ENCODE measurements around the gene PCOLCE2.

Gene PCOLCE2, protein sequence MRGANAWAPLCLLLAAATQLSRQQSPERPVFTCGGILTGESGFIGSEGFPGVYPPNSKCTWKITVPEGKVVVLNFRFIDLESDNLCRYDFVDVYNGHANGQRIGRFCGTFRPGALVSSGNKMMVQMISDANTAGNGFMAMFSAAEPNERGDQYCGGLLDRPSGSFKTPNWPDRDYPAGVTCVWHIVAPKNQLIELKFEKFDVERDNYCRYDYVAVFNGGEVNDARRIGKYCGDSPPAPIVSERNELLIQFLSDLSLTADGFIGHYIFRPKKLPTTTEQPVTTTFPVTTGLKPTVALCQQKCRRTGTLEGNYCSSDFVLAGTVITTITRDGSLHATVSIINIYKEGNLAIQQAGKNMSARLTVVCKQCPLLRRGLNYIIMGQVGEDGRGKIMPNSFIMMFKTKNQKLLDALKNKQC

DNA sequence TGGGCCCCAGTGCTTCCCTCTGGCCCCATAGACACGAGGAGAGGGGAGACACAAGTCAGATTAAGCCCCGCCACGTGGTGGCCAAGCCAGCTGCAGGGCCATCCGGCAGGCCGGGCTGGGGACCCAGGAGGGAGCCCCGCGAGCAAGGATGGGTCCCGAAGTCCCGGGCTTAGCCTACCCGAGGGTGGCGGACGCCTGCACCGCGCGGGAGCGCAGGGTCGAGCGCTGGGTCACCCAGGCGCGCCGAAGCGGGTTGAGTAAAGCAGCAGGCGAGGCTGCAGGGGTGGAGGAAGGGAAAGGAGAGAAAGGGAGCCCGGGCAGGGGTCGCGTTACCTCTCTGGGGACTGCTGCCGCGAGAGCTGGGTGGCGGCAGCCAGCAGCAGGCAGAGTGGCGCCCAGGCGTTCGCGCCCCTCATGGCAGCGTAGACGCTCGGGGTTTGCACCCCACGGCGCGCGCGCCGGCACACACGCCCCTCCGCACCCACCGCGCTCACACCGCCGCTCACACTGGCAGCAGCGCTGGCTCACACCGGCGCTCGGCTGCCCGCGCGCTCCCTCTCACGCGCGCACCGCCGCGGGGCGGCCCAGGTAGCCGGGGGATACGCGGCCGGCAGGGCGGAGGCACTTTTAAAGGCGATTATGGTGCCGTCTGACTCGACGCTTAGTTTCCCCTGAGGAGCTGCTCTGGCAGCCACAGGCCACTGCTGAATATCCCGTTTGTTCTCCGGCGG is at the start of gene PCOLCE2:
Gene PCOLCE2 (minus strand): TSS at position 603 of the 731 bp plus-strand sequence. CDS start 187 bp downstream, at position 416.
- DNase-seq: peak; percentile 42

DNA sequence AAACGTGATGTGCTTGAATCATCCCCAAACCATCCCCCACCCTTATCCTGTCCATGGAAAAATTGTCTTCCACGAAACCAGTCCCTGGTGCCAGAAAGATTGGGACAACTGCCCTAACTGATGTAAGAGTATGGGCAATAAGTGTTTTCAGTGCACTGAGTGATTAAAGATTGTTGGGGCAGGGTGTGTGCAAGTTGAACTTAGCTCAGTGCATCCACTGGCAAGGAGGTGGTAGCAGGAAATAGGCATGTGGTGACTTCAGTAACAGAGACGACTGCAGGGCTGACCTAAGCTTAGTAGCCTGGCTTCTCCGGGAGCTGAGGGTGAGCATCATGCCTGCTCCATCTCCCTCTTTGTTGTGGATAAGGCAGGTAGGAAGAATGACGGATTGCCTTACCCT is 47.1 kb upstream of the PCOLCE2 start:
- DNase-seq: no peak

DNA sequence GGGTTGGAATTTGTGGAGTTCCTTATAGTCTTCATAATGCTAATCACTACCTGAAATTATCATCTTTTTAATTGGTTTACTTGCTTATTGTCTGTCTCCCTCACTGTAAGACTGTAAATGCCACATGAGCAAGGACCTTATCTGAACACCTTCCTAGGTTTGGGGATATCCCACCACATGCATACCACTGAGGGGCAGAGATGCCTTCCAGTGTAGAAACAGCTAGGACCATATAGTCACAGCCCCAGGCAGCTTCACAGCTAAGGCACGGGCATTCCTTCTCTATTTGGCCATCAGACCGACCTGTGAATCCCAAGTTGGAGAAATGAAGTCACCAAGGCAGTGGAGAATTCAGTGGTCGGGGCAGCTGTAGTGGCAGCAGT is 46.0 kb upstream of the PCOLCE2 start:
- DNase-seq: no peak

DNA sequence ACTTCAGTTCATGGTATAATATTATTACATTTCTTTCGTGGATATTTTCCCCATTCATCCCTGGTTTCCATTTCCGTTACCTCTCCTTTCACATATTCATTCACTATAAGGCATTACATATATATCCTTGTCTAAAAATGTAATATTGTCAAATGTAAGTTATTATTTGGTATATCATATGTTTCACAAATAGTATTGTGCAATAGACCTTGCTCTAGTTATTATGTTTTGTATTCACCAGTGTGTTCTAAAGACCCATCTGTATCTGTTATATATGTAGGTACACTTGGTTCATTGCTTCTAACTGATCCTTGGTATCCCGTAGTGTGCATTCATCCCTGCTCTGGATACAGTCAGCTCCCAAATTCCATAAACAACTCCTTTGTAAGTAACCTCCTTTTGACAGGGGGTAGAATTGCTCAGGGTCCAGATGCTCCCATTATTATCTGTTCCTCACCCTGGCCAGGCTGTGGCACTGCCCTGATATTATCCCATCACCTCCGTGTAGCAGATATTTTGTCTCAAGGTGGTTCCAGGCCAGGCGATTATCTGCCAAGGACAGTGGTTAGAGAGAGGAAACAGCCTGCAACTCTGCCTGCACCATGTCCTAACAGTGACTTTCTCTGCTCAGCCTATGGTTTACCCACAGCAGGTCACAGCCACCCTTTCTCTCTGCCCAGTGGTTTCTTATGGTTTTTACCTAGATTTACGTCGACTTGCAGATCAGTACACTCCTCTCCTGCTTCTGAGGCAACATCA is 45.4 kb upstream of the PCOLCE2 start:
- no peak for DNase-seq

DNA sequence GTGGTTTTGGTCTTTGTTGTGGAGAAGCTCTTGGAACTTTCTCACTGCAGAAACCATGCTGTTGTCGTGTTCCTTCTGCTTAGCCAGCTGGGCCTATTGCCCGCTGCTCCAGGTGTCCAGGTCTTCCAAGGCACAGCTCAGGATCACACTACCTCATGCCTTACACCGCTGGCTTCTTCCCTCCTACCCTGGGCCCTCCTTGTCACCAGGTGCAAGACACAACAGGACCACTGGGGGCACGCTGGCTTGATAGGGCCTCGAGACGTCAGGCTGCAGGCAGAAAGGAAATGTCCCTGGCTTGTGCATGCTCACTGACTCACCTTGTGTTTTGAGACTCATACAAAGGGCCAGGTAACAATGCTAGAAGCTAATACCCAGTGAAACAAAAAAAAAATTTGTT is 42.3 kb upstream of the PCOLCE2 start:
- peak; percentile 47 for DNase-seq

DNA sequence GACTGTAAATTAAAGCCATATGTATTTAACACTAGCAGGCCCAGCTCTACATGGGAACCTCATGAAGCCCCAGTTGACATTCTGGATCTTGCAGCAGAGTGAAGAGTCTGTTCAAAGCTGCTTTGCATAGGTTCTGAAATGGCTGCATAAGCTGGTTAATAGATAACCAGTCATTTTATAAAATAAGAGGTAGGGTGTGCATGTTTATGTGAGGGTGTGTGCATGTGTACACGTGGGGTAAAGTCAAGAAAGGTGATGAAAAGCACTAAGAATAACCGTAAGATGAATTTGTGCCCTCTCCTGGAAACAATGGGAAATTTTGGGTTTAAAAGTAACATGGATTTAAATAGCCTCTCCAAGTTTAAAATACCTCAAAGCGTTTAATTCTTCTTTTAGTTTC is 41.6 kb upstream of the PCOLCE2 start:
- no peak for DNase-seq

DNA sequence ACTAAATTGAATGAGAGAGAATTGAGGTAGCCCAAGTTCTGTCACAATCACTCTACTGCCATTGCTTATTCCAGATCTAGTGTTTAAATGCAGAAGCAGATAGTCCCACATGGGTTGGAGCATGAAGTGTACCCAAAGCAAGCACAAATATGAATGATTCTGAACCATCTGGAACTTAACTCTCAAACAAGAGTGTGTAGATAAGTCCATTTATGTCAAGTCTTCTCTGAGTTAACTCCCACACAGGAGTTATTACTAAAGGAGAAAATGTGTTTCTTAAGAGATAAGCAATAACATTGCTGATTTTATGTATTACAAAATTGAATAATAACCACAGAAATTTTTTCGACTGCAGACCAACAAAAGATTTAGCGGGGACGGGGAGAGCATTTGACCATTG is 41.0 kb upstream of the PCOLCE2 start:
- no peak for DNase-seq

DNA sequence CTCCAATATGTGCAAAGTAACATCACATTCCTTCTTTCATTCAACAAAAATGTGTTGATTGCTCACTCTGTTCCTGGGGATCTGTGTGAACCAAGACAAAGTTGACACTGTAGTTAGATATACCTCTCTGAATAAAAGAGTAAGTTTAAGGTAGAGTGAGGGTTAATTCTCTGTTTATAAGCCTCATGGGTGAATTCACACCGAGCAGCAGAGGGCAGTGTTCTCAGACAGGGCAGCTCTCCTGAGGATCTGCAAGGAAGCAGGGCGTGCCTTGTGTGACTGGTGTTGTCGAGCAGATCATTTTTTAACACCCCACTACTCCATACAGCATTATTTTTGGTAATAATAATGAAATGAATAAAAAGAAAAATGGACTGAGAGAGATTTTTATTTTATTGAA is 40.2 kb upstream of the PCOLCE2 start:
- DNase-seq: peak; percentile 59

DNA sequence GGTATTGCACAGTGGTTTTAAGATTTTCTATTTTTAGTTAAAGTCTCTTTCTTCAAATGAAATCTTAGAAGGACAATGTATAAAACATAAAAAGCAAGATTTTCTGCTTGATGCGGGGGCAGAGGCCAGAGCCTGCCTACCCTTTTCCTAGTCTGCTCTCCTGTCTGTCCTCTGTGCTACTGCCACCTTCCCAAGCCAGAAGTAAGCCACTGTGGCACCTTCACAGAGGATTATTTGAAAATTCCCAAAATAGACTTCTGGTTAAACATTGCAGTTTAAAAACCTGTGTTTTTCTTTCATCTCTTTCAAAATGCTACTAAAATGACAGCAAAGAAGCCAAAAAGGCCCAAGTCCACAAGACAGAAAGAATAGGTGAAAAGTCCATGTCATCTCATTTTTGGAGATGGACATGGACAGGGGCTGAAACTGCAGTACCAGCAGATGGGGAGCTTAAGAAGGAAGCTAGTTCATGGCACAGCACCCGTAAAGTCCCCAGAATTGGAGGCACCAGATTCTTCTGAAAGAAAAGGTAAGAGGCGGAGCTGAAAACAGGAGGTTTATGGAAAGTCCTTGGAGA is 37.6 kb upstream of the PCOLCE2 start:
- no peak for DNase-seq

DNA sequence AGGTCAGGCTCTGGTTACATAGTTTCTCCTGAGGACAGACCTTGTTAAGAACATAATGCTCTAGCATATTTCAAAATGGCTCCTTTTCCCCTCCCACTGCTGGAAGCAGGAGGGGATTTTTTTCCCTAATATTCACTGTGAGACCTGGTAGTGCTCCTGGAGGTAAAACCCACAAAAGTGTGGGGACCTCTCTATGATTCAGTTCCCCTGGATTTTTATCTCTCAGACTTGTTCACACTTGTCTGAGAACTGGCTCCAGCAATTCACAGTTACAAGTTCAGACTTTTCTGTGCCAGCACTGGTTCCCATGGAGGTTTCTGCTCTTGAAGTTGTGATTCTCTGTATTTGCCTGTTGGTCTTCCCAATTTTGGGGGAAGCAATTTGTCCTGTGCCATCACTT is 36.3 kb upstream of the PCOLCE2 start:
- DNase-seq: no peak

DNA sequence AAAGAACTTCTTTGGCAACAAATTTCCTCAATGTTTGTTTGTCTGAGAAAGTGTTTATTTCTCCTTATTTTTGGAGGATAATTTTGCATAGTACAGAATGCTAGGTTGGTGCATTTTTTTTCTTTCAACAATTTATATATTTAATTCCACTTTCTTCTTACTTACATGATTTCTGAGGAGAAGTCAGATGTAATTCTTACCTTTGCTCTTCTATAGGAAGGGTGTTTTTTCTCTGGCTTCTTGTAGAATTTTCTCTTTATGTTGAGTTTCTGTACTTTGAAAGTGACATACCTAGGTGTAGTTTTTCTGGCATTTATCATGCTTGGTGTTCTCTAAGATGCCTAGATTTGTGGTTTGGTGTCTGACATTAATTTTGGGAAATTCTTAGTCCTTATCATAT is 34.8 kb upstream of the PCOLCE2 start:
- DNase-seq: no peak

DNA sequence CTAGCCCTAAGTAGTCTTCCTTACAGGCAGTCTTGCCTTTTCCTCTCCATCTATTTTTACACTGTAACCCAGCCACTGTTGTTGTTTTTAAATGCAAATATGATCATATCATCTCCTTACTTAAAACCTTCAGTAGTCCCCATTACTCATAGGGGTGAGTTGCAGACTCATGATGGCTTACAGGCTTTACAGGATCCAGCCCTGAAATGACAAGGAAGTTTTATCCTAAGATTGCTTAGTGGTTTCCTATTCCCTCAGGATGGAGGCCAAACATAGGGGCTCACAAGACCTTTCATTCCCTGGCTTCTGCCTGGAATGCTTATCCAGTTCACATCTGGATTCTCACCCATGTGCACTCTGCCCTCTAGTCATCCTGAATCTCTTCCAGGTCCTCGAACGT is 27.7 kb upstream of the PCOLCE2 start:
- no peak for DNase-seq

DNA sequence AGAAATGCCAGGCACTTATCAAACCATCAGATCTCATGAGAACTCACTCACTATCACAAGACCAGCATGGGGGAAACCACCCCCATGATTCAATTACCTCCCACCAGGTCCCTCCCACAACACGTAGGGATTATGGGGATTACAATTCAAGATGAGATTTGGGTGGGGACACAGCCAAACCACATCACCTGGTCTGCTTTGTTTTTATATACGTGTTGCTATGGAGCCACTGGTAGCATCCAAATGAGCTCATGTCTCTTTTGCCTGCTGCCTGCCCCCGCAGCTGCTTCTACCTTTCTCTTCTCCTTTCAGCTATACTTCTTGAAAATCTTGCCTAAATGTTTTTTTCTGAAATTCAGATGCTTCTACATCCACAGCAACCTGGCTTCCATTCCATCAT is 26.8 kb upstream of the PCOLCE2 start:
- DNase-seq: no peak

DNA sequence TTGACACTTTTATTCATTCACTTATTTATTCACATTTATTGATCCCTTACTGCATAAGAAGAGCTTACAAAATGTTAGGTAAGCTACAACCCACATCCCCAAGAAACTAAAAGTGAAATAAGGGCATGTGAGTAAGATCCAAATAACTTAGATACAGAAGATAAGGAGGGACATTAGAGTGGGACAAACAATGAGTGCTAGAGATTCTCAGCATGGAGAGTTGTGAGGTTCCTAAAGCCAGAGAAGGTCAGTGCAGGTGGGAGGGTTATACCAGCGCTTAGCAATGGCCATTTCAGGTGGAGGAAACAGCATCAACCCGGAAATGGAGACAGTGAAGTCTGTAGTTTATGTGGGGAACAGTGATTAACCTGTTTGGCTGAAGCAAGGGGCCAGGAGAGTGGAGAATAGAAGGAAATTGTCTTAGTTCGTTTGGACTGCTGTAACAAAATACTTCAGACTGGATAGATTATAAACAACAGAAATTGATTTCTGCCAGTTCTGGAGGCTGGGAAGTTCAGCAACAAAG is 25.5 kb upstream of the PCOLCE2 start:
- no peak for DNase-seq

DNA sequence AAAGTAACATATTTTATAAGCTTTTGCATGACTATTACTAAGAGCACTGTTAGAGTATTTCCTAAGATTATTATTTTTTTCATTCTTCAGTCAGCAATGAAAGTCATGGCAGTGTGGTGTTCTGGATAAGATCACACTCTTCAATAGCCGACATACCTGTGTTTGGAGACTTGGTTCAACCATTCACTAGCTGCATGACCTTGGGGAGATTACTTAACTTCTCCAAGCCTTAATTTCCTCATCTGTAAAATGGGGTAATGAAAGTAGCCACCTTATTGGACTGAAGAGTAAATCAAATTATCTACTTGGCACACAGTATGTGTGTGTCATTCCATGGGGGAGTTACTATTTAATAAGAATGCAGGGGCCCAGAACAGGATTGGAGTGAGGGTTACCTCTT is 24.5 kb upstream of the PCOLCE2 start:
- no peak for DNase-seq

DNA sequence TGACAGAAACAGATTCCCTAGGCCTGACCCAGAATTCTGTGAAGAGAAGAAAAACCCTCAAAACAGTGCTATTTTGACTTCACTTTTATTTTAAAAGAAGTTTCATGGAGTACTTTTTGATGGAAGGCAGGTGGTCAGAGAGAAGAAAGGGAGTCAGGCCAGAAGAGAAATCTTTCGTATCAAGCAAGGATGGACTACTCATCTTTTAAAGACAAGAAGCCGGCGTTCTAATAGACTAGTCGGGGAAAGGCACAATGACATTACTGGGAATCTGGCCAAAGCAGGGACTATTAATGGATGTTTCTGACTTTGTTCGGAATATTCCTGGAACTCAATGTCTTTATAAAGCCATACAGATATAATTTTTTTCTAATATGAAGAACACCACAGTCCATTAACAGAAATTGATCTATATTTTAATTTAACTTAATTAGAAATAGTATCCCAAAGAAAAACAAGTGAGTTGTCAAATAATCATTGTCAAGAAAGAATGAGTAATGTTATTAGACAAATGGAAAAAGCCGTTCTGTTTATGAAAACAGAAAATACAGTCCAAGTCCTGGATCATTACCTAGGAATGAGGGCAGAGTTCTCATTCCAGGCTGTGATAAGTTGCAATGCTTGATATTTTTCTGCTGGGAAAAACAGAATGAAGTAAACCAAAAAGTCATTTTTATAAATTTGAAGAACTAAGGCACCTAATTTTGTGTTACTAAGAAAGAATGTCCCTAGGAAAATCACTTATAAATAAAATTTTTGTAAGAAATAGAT is 23.7 kb upstream of the PCOLCE2 start:
- no peak for DNase-seq

DNA sequence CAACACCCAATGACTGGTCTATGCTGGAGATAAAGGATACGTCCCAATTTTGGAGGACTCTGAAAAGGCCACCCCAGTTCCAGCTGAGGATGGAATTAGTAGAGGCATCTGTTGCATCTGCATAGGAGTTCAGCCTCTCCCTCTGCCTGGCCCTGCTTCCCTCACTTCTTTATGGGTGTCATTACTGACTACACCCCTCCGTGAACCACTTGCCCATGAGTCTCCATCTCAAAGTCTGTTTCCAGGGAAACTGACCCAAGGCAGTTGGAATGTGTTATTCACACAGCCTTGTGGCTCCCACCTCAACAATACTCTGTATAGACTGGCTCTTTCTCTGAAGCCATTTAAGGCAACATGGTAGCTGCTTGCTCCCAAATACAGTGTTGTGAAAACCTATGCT is 21.4 kb upstream of the PCOLCE2 start:
- DNase-seq: no peak

DNA sequence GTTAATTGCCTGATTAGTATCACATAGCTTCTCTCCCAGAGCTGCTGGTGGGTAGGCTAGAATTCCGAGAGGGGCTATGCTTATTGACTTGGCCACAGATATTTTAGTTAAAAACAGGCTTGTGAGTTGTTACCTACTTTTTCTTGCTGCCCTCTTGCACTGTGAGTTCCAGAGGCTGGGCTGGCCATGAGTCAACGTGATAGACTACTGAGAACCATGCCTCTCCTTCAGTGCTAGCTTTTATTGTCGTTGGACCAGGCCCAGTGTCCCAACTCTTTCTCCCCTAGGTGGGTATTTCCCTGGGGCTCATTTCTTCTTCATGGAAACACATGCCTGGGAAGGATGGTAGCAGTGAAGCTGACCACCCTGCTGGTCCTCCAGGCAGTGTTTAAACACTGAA is 20.4 kb upstream of the PCOLCE2 start:
- DNase-seq: no peak

DNA sequence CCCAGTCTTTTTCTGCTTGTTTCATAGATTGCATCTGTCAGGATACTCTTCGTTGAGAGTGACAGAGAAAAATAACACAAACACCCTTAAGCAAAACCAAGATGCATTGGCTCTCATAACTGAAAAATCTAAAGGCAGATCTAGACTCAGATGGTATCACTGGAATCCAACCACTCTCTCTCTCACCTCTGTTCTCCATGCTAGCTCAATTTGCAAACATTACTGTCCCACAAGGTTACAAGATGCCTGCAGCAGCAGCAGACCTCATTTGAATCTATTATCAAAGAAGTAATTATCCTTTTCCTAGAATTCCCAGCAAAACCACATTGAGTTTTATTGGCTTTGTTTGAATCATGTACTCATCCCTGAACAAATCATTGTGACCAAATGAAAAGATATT is 19.1 kb upstream of the PCOLCE2 start:
- DNase-seq: no peak

DNA sequence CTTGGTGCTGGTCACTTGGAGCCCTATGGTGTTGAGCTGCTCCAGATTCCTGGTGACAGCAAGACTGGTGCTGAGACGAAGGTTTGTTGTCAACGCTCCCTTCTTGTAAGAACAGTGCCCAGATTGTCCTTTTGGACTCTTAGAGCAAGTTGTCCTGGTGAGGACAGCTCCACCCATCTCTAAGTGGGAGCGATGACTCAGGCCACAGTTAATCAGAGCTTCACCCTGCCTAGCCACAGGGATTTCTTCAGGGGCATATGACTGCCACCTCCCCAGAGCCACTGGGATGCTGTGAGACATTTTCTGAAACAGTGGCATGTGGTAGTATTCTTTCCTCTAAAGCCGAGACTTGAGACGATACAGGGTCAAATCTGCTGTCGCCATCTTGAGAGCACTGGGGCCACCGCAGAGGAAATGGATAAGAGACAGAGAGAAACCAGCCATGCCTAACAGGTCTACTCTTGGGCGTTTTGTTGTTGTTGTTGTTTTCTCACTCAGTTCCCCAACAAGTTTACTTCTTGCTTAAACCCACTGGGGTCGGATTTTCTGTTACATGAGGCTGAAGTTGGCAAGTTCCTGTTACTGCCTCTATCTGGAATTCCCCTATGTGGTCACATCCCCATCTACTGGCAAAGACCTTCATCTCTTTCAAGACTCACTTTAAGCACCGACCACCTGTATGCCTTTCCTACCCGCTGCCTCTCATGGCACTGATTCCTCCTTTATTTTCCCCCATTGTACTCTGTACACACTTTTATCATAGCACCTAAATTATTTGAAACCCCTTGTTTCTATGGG is 16.0 kb upstream of the PCOLCE2 start:
- DNase-seq: no peak

DNA sequence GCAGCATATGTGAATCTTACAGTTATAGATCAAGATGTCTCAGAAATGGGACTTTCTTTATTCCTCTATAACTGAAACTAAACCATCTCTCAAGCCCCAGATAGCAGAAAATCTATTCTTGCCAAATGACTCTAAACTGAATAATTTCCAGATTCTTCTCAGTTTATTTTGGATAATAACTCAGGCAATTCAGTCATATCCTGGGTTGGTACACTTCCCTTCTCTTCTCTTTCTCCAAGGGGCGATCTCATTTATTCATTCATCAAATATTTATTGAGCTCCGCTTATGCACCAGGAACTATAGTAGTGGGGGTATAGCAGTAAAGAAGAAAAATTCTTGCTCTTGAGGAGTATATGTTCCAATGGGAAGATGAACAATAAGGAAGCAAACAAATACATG is 13.5 kb upstream of the PCOLCE2 start:
- no peak for DNase-seq
